Measurements from ENCODE around the gene ENPP7.
"Not testable (repeated sequence)": the region's sequence is repeated elsewhere in the genome, so short reads cannot be mapped to it uniquely, and the experiment has no call there.

The ENPP7 gene

GRCh38 chr17:79750650-79751545, 20.2 kb downstream of the ENPP7 start:
- DNase-seq: no peak

- peak; percentile 34 to 41 for DNase-seq
Measured at GRCh38 chr17:79752175-79752574, 21.4 kb downstream of the ENPP7 start.

DNA sequence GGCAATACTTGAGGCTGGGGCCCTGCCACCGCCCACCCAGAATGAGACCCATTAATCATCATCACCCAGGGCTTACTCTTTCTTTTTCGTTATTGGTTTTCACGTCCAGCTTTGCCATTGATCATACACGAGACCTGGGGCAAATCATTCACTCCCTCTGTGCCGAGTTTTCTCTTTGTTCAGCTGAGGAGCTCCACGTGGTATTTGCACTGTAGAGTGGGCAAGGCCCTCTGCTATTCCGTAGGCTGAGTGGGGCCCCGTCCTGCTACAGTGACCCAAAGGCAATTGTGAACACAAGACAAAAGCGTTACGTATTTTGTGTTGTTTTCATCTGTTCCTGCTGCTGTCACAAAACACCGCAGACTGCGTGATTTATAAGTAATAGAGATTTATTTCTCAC, 23.6 kb downstream of the ENPP7 start:
- DNase-seq: no peak

DNA sequence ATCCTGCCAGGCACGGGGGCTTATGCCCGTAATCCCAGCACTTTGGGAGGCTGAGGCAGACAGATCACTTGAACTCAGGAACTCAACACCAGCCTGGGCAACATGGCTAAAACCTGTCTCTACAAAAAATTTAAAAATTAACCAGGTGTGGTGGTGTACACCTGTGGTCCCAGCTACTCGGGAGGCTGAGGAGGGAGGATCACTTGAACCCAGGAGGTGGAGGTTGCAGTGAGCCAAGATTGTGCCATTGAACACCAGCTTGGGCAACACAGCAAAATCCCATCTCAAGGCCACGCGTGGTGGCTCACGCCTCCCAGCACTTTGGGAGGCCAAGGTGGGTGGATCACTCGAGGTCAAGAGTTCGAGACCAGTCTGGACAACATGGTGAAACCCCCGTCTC, 24.2 kb downstream of the ENPP7 start:
- DNase-seq: not testable (repeated sequence)

DNA sequence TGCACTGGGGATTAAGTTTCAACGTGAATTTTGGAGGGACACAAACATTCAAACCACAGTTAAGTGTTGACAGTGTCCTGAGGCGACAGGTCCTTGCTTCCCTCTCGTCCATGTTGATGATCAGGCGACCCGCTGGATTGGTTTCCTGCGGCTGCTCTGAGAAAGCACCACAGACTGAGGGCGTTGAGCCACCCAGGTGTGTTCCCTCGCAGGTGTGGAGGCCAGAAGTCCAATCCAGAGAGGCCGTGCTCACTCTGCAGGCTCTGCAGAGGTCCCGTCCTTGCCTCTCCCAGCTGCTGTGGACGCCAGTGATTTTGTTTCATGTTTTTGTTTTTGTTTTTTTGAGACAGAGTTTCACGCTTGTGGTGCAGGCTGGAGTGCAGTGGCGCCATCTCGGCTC, 24.8 kb downstream of the ENPP7 start:
- no peak for DNase-seq

GRCh38 chr17:79757140-79757745, 26.5 kb downstream of the ENPP7 start:
- DNase-seq: no peak

- DNase-seq: no peak
Measured at GRCh38 chr17:79758271-79758670, 27.5 kb downstream of the ENPP7 start.

GRCh38 chr17:79760197-79760906, 29.6 kb downstream of the ENPP7 start:
- DNase-seq: no peak

DNA sequence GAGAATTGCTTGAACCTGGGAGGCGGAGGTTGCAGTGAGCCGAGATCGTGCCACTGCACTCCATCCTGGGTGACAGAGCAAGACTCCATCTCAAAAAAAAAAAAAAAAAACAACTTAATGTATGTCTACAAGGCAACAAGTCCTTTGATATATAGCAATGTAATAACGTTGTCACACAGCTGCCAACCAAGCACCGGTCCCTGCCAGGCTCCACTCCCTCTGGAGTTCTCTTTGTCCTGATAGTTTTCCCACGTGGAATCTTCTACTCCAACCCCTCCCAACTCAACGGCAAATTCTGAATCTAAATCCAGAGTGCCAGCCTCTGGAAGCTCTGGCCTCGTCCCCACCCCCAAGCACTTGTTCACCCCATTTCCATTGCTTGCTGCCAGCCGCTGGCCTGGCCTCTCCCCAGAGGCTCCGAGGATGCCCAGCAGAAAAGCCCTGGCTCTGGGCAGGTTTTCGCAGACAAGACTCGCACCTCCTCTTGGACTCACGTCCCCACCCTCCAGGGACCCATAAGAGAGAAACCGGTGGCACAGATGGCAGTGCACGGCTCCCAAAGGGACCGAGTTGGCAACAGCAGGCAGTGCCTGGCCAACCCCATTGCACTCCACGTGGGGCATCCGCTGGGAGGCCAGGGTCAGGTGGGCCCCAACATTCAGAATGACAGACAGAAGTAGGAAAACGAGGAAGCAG, 31.3 kb downstream of the ENPP7 start:
- DNase-seq: no peak

DNA sequence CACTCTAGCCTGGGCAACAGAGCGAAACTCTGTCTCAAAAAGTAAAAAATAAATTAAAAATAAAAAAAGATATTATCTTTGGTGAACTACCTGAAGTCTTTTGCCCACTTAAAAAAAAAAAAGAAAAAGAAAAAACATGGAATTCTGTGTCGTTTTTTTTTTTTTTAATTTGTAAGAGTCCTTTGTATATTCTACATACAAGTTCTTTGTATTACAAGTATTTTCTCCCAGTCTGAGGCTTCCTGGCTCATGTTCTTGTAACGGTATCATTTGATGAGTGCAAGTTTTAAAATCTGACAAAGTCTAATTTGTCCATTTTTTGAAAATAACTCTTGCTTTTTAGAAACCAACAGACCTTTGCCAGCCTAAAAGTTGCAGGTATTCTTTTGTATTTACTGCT, 35.0 kb downstream of the ENPP7 start:
- no peak for DNase-seq

- DNase-seq: no peak
Measured at GRCh38 chr17:79769570-79770506, 39.1 kb downstream of the ENPP7 start.

DNA sequence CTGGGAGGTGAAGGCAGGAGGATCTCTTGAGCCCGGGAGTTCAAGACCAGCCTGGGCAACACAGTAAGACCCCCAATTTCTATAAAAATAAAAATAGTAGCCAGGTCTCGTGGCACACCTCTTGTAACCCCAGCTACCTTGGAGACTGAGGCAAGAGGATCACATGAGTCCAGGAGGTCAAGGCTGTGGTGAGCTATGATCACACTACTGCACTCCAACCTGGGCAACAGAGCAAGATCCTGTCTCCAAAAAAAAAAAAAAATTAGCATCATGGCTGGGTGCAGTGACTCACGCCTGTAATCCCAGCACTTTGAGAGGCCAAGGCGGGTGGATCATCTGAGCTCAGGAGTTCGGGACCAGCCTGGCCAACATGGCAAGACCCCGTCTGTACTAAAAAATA, 40.5 kb downstream of the ENPP7 start:
- DNase-seq: no peak

GRCh38 chr17:79772726-79773125, 42.0 kb downstream of the ENPP7 start:
- DNase-seq: not testable (repeated sequence)

- no peak for DNase-seq
Measured at GRCh38 chr17:79774561-79774975, 43.8 kb downstream of the ENPP7 start.

DNA sequence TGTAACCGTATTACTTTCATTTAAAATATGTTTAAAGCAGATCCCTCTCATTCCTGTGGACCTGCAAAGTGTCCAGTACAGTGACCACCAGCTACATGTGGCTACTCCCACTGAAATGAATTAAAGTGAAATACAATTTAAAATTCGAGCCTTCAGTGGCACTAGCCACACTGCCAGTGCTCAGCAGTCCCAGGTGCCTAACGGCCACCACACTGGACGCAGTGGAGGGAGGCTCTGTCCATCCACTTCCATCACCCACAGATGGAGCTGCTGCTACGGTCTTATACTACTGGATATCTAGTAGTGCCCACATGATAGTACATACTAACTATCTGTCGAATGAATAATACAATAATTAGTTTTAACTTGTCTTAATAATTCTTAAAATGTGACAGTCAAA, 44.9 kb downstream of the ENPP7 start:
- DNase-seq: no peak

DNA sequence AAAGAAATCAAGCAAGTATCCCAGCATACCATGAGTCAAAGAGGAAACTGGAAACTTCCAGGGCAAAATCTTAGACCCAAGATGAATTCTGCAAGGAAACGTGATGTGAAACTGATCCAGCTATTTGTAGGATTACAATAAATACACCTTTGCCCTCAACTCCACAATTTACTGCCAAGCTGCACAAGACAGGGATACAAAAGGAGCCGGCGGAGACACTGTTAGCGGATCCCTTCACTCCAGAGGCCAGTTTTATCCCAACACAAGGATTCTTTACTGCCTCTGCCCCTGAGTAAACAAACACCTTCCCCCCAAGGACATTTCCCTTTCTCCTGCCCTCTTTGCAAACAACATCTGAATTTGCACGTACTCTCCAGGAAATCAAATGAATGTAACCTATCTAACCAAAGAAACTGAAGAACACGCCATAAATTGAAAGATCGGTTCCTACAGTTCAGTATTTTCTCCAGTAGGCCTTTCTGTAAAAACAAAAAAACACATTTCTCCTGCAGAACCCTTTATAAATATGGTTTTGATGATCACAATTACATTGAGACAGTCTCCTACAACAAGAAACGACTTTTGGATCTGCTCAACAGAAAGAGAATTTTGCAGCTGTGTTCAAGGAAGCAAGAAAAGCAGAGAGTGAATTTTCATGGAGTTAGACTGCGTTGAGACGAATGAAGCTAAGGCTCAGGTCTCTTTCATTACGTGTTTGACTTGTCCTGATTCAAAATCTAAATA, 45.8 kb downstream of the ENPP7 start:
- no peak for DNase-seq

DNA sequence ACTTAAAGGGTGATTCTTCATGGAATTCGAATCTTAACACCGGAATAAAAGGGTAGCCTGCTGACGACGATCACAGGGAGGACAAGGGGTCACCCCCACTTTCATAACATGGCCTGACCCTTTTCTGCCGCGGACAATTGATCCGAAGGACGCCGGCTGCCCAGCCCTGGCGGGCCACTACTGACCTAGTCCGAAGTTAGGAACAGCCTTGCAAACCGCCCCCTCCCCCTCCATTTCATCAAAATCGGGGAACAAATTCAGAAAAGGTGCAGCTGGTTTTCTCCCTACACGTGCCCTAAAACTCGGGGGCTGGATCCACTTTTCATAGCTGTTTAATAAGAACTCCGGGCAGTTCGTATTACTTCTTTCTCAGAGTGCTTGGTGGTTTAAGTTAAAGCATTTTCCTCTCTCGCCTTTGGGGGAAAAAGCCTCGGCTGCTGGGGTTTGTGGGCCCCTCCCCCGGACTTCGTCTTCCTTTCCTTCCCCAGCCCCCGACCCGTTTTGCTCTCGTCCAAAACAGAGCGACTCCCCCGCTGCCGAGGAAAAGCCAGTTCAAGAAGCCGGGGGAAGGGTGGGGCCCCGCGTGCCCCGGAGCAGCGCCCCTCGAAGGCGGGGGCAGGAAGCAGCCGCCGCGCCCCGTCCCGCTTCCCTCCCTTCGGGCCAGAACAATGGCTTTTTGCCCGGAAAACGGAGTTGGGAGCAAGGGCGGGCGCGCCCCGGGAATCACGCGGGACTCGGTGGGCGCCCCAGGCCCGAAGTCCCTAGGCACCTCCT, 46.6 kb downstream of the ENPP7 start:
- DNase-seq: peak; percentile 50 to 56

DNA sequence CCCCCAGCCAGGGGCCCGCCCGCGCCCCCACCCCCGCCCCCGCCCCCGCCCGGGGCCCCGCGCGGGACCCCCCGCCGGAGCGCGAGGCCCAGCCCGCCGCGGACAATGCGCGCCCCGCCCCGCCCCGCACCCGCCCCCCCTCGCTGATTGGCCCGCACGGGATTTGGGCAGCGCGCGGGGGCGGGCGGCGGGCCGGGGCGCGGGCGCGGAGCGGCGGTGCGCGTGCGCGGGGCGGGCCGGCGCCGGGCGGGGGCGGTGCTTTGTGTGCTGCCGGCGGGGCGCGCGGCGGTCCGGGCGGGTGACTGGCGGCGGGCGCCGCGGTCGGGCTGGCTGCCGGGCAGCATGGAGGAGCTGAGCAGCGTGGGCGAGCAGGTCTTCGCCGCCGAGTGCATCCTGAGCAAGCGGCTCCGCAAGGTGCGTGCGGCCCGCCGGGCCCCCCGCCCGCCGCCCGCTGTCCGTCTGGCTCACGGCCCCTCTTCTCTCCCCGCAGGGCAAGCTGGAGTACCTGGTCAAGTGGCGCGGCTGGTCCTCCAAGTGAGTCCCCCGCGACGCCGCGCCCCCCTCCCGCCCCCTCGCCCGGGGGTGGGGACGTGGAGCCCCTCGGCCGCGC, 47.3 kb downstream of the ENPP7 start, which contains the start of gene CBX2:
Gene CBX2 (plus strand): TSS at position 255 of the 610 bp plus-strand sequence. CDS start 88 bp downstream, at position 343.
- peak; percentile 83 to 89 for DNase-seq

DNA sequence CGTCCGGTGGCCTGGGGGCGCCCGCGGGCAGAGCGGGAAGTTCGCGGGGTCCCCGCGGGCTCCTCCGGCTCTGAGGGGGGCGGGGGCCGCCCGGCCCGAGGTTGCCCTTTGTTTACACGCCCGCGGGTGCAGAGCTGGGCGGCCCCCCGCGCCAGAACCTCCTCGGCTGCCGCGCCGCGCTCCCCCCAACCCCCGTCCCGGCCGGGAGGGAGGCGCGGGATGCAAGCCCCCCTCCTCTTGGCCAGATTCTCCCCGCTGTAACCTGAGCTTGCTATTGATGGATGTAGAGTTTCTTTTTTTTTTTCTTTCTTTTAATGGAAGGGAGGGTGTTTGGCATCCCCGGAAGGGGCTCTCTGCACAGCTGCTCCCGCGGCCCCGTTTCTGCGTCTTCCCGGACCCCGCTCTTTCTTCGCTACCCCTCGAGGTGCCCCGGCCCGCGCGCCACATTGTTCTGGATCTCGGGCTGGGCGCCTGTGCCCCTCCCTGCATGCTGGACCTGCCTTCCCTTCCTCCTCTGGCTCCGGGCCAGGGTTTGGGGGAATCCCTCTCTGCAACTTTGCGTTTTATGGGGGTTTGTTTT, 47.9 kb downstream of the ENPP7 start:
- peak in 1 of 2 experiments; percentile 33 for DNase-seq

All from activated T-cell treated with anti-CD3 and anti-CD28 coated beads, Interleukin-2, amount 50 U/mL, for 48 hours (primary cell).